Measurements from ENCODE around the gene TRA2B.
A peak's percentile ranks its signal among the peaks of the same experiment; 100 is the strongest.

TRA2B gene

DNA sequence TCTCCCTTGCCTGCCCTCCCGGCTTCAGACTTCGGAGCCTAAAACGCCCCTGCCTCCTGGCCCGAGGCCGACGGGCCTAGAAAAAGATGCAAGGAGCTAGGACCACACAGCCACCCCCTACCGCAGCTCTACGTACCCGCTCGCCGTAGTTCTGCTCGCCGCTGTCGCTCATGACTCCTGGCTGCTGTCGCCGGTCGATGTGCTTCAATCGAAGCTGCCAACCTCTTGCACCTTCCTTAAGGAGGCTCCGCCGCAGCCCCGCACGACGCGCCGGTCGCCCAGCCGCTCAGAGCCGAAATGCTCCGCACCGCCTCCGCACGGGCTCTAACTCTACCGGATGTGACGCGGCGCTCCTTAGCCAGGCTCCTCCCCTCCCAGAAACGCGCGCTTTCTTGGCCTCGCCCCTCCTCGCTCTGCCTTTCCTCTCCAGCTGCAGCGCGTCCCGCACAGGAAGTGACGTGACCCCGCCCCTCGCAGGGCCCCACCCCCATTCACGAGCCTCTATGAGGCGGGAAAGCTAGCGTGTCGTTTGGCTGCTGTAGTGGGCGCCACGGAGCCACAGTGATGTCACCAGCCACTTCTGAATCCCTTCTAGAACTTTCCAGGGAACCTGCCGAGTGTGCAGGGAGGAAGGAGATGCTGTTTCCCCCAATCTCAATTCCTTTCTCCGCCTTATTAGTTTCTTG, at the start of gene TRA2B:
TSS of gene TRA2B (minus strand) at position 326 of the 686 bp plus-strand sequence. CDS start at position 172, 154 bp downstream.
- DNase-seq (ENCODE audit: low read depth in 2 of 2) = peak; percentile 99

DNA sequence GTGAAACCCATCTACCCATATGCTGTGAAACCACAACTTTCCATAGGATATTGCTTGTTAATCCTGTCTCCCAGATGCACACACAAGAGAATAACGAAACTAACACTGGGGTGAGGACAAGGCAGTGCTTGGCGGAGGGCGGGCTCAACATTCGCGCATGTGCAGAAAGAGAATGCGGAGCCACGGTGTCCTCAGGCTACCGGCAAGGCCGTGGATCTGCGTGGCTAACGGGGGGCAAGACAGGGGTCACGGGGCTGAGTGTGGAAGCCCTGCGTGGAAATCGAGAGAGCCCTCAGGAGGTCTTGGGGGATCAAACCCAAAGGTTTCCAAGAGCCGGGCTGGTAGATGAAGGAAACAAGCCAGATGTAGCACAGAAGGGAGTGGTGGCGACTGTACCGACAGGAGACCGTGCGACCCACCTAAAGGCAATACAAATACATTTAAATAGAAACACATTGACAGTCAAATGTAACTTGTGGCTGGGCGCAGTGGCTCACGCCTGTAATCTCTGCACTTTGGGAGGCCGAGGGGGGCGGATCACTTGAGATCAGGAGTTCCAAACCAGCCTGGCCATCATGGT, 48.5 kb upstream of the TRA2B start:
- no peak for DNase-seq (ENCODE audit: low read depth in 2 of 2)

DNA sequence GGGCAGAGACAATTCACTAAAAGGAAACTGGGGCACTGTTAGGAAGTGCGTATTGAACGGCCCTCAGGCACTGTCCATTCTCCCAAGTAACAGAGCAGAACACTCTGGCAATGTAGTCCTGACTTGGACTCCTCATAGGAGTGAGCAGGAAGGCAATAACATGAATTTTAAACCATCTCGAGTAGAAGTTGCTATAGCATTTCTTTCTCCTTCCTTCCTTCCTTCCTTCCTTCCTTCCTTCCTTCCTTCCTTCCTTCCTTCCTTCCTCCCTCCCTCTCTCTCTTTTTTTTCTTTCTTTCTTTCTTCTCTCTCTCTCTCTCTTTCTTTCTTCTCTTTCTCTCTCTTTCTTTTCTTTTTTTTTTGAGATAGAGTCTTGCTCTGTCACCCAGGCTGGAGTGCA, 46.4 kb upstream of the TRA2B start:
- DNase-seq (ENCODE audit: low read depth in 2 of 2) = no peak

DNA sequence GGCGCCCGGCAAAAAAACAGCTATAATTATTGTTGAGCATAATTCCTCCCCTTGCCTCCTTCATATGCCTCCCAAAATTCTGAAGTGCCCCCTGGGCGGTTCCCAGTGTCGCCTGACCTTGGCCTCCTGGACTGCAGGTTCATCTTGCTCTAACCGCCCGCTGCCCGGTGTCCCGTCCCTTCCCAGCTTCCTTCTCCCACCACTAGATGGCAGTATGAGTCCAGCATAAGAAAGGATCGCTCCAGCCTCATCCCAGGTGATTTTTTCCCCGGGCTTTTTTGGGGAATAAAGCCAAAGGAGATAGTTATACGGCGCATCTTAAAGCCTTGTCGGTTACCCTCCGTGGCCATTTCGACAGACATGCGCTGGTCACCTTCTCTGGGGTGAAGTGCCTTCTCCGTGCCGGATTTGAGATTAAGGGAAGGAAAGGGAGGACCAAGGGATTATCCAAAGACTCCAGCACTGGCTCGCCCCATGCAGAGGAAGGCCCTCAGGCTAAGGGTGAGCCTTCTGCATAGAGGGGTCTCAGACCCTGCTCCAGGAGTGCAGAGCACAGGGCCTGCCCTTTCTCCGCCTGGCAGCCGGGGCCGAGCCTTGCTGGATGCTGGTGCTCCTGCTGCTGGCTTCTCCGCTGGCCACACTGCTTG, 45.8 kb upstream of the TRA2B start:
- peak; percentile 10 to 22 for DNase-seq (ENCODE audit: low read depth in 2 of 2)

DNA sequence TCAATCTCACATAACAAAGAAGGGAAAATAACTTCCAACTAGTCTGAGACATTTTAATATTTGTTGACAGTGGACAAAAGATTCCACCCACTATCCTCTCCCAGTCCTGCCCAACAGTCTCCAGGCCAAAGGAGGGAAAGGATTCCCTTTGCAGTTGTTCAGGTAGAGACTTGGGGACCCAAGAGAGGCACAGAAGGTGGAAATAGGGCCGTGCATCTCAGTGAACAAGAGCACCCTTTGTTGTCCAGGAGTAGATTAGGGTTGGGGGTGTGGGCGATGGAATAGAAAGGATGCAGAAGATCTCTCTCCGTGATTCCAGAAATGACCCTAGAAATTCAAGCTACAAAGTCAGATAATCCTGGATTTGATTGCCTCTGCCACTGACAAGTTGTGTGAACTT, 44.8 kb upstream of the TRA2B start:
- DNase-seq (ENCODE audit: low read depth in 2 of 2) = no peak

DNA sequence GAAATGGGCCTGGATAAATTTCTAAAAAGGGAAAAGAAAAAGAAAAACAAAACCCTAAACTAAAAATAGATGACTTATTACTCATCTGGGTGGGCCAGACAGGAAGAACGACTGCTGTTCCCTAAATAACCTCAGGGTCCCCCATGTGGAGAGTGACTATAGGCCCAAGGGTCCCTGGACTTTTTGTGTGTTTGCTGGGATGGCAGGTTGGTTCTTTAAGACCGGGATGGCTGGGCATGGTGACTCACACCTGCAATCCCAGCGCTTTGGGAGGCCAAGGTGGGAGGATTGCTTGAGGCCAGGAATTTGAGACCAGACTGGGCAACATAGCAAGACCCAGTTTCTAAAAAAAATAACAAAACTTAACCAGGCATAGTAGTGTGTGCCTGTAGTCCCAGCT, 43.8 kb upstream of the TRA2B start:
- no peak for DNase-seq (ENCODE audit: low read depth in 2 of 2)

DNA sequence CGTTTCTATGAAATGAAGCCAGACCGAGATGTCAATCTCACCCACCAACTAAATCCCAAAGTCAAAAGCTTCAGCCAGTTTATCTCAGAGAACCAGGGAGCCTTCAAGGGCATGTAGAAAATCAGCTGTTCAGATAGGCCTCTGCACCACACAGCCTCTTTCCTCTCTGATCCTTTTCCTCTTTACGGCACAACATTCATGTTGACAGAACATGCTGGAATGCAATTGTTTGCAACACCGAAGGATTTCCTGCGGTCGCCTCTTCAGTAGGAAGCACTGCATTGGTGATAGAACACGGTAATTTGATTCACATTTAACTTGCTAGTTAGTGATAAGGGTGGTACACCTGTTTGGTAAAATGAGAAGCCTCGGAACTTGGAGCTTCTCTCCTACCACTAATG, 41.9 kb upstream of the TRA2B start:
- DNase-seq (ENCODE audit: low read depth in 2 of 2) = no peak

DNA sequence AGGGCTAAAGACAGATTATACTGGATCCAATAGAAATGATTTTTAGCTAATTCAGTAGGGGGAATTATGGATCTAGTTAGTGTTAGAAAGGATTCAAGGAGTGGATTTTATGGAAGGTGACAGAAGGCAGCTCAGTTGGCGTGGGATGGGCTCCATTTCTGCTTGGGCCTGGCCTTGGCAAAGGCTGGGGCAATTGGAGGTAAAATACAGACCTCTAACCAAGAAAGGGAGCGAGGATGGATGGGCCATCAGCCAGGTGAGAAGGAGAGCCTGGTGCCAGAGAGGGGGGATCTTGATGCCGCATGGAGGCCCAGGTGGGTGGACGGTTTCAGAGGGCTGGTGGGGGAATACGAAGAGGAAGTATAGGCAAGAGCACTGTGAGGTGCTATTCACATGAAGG, 40.7 kb upstream of the TRA2B start:
- DNase-seq (ENCODE audit: low read depth in 2 of 2) = no peak

DNA sequence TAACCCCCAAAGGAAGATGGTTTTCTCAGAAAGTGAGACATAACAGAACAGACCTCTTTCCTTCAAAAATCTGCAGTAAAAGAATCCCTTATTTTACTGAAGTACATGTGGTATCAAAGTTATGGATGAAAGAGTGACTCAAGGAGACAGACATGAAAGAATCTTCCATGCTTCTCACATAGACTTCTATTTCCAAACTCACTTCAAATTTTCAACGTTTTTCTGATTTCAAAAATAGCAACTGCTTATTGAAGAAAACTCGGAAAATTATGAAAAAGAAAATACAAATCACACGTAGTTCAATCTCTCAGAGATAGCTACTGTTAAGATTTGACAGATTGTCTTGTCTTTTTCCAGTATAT, 39.8 kb upstream of the TRA2B start:
- no peak for DNase-seq (ENCODE audit: low read depth in 2 of 2)

DNA sequence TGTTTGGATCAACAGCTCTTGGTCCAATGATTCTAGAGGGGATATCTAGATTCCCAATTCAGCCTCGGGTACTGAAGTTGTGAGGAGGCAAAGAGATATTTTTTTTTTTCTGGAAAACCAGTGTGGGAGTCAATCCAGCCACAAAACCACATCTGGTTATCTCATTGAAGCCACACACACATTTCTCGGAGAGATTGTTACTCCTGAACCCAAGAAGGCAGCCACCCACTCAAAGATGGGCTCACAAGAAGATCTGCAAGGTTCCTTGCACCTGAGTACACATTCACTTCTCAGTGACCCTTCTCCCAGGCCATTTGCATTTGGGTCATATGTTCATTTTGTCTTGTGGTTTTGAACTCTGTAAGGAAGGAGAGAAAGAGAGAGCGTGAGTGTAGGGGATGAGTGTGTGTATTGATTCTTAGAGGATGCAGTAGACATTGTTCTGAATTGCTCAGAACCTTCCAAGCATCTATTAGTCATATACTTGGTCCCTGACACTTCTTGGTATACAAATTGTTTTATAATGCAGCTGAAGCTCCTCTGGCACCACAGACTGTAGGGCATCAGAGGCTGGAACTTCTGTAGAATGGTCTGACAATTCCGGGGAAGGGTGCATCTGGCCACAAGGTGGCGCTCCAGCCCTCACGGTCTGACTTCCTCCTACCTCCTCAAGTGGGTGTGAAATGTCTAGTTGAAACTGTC, 39.3 kb upstream of the TRA2B start:
- DNase-seq (ENCODE audit: low read depth in 2 of 2) = peak; percentile 64 to 68

DNA sequence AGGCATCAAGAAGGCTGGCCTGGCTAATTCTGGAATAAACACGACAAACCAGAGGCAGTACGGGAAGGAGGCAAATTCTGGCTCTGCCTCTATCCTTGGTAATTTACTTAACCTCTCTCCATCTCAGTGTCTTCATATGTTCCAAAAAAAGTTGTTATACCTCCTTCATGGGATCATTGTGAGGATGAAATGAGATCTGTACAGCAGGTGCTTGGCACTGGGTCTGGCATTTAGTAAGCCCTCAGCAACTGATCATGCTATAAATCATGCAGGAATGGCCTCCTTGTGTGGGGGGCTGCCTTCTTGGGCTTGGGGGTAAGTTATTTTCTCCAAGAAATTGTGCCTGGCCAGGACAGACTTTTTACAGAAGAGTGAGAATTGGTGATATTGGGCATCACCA, 38.3 kb upstream of the TRA2B start:
- DNase-seq (ENCODE audit: low read depth in 2 of 2) = no peak

DNA sequence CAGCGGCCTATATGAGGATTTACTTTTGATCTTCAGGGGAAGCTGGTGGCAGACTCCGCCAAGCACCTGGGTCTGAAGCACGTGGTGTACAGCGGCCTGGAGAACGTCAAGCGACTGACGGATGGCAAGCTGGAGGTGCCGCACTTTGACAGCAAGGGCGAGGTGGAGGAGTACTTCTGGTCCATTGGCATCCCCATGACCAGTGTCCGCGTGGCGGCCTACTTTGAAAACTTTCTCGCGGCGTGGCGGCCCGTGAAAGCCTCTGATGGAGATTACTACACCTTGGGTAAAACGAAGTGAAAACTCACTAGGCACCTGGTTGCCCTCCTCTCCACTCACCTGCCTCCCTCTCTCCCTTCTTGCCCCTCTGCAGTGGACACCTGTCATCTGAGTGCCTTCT, 33.8 kb upstream of the TRA2B start:
- DNase-seq (ENCODE audit: low read depth in 2 of 2) = no peak

DNA sequence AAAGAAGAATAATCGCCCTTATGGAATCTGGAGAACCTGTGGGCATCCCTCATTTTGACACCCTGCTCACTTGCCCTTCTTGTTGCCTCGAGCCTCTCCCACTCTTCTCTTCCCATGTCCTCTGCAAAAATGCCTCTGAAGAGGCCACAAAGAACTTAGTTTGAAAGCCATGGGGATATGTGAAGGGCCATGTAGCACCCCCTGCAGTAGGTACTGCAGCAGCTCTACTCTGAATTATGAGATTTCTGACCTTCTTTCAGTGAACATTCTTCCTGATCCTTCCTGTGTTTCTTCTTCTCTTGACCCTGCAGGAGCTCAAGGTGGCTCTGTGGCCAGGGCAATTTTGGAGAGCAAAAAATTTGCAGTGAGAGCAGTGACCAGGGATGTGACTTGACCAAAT, 30.4 kb upstream of the TRA2B start:
- DNase-seq (ENCODE audit: low read depth in 2 of 2) = no peak

DNA sequence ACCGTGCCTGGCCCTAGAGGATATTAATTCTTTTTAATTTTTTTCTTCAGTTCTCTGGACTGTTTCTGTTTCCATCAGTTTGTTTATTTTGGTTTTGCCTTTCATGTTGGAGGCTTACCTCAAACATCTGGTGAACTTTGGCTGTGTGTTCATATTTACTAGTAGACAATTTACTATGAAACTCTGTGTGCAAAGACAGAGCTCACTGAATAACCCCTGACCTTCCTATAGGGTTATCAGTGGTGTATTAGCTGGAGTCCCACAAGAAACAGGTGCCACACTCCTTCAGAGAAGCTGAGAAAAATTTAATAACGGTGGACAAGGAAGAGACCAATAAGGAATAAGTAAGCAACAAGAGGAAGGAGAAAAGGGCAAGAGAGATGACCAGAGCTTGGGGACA, 28.8 kb upstream of the TRA2B start:
- DNase-seq (ENCODE audit: low read depth in 2 of 2) = no peak

DNA sequence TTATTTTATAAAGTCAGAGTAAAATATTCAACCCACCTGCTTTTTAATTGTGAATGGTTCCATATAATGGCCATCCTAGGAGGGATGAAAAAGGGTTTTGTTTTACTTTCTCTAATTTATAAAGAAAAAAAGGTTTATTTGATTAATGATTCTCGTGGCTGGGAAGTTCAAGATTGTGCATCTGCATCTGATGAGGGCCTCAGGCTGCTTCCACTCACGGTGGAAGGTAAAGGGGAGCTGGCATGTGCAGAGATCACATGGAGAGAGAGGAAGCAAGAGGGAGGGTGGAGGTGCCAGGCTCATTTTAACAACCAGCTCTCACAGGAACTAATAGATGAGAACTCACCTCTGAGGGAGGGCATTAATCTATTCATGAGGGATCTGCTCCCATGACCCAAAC, 27.7 kb upstream of the TRA2B start:
- no peak for DNase-seq (ENCODE audit: low read depth in 2 of 2)

DNA sequence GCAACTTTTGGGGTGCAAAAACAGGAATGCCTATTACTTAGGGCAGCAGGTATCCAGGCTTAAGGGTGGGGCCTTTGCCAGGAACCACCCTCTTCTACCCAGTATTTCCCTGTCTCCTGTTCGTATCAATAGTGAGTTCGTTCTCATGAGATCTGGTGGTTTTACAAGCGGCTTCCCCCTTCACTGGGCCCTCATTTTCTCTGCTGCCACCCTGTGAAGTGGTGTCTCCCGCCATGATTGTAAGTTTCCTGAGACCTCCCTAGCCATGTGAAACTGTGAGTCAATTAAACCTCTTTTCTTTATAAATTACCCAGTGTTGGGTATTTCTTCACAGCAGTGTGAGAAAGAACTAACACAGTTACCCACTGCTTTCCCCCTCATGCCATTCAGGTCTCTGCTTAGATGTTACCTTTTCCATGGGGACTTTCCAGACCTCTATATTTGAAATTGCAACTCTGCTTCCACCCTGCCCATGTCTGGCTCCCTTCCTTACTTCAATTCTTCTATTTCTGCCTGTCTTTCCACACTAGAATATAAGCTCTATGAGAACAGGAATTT, 23.9 kb upstream of the TRA2B start:
- no peak for DNase-seq (ENCODE audit: low read depth in 2 of 2)

DNA sequence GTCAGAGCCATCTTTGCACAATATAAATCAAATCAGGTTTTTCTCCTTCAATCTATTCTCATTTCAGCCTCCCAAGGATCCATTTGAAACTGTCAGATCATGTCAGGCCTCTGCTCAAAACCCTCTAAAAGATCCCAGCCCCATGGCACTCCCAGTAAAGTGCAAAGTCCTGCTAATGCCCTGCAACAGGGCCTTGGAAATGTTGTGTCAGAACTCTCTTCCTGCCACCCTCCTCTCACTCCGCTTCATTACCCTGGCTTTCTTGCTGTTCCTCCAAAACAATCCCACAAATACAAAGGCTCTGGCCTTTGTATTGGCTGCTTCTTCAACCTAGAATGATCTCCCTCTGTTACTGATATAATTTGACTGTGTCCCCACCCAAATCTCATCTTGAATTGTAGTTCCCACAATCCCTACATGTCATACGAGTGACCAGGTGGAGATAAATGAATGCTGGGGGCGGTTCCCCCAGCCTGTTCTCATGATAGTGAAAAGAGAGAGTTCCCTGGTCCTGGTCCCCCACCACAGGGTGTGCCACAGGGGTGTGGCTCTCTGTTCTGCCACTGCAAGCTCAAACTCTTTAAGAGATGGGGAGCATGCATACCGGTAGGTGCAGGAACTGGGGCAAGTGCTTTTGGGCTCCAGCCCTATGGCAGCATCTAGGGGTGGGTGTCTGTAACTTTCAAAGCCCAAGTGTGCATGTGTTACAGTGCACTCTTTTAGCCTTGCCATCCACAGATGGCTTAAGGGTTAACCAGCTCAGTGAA, 22.9 kb upstream of the TRA2B start:
- DNase-seq (ENCODE audit: low read depth in 2 of 2) = no peak

DNA sequence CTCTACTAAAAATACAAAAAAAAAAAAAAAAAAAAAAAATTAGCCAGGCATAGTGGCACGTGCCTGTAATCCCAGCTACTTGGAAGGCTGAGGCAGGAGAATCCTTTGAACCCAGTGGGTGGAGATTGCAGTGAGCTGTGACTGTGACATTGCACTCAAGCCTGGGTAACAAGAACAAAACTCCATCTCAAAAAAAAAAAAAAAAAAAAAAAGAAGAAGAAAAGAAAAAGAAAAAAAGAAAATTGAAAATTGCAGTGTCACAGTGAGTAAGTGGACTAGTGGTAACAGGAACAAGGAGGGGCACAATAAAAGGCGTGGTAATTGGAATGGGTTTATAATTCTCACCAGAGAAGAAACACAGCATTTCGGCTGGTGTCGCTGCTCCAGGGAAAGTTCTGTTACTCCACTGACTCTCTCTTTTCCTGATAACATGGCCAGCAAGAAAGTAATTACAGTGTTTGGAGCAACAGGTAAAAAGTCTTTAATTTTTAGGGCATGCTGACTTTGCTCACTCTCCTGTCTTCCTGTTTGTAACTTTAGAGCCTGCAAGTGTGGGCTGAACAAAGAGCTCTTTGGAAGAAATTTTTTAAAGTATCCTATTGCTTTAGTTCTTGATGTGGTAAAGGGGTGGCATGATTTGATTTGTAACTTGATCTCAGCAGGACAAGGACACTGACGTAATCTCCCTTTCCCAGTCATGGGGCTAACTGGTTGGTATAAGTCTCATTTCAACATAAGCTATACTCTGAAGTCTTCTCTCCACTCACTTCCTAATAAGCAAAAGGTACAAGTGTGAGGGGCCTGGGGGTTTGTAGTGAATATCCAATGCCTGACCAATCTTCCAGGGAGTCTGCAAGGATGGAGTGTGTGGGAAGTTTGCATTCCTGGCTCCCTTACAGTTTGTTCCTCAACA, 22.1 kb upstream of the TRA2B start:
- DNase-seq (ENCODE audit: low read depth in 2 of 2) = no peak

DNA sequence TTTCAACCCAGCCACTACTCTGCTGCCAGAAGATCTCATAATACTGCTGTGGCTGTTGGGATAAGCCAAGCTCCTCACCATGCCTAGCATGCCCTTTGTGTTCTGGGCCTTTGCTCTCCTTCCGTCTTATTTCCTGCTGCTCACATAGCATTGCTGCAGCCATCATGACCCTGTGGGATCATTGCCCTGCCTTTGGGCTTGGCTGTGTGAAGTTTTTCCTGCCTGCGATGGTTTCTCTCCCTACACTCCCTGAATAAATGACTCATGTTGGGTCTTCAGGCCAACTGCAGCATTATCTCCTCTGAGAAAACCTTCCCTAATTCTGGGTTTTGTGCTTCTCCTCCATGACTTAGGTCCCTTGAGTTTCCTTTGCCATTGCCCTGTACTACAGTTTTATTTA, 20.8 kb upstream of the TRA2B start:
- DNase-seq (ENCODE audit: low read depth in 2 of 2) = no peak

DNA sequence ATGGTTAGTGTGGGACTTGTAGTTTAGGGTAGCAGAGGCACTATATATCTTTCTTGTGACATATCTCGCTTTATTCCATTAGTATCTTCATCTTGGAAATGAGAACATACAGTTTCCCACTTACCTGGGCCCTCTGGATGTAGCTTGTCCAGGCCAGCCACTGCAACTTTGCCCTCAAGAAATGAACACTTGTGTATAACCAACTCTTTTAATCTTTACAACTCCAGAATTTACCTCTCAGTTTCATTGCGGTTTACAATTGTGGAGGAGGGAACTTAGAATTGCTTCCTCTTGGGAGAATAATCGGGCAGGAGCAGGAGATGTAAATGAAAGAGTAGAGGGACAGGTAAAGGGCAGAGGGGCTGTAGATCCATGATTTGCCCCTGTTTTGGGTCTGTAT, 18.4 kb upstream of the TRA2B start:
- no peak for DNase-seq (ENCODE audit: low read depth in 2 of 2)

DNA sequence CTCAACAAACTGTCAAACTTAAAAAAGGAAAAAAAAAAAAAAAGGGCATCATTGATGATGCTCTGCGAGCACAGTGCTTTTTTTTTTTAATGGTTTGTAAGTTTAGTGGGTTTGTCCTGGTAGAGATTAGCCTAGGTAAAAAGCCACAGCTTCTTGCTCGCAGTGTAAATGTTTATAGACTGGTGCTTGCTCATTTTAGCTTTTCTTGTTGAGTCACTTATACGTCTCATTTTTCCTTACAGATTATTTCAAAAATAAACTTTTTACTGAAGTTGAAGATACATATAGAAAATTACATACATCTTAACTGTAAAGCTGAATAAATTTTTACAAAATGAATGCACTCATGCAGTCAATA, 16.5 kb upstream of the TRA2B start:
- no peak for DNase-seq (ENCODE audit: low read depth in 2 of 2)

Measured in activated CD8-positive, alpha-beta memory T cell treated with anti-CD3 and anti-CD28 coated beads for 4 hours (primary cell).